DMS114 treated with DMSO at 0.1 percent for 48 hours (cell line): Measurements from ENCODE around the gene OSBPL3.

Source experiments
- DNase-seq: peaks from one replicate; lab custom pipeline; 2025; ENCODE audit not compliant: unreplicated experiment; lab: John Stamatoyannopoulos, UW

OSBPL3 gene

DNA sequence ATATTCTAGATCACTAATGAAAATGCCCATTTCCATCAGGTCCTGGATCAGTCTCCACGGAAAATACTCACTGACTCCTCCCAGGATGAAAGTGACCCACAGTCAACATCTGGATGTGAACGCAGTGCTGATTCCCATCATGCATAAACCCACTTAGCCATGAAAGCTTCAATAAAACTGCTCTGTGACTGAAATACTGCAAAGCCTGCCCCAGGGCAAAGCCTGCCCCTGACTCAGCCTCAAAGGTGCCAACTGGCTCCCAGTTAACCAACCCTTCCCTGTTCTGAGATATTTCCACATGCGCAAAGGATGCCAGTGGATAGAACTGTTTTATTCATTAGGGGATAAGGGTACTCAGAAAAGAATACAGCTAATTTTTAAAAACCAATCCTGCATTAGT lies 24.0 kb downstream of the OSBPL3 start:
- DNase-seq: no peak

DNA sequence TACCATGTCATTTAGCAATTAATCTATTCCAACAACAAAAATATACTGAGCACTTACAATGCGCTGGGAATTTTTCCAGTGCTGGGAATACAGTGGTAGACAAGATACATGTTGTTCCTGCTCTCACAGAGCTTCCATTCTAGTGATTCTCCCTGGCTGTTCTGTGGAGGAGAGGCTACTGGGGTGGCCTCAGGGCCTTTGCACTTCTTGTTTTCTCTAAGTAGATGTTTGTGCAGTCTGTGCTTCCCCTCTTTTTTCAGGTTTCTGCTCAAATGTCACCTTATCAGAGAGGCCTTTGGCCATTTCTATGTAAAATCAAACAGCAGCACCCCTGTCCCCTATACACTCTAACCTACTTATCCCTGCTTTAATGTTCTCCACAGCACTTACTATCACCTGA lies 24.7 kb downstream of the OSBPL3 start:
- DNase-seq: no peak

DNA sequence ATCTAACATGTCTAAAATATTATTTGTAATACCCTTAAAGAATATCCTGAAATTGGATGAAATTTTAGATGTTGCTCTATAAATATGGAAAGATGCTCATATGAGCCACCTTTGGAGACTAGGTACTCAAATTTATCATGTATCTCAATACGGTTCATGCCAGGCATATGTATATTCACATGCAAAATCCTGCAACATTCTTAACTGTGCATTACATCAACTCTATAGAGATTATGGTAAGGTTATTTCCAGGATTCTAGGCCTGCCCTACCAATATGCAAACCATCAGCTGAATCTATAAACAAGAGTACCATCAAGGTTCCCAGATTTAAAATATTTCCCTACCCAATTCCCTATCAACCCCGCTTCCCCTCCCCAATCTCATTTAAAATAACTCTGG lies 27.5 kb downstream of the OSBPL3 start:
- no peak for DNase-seq

DNA sequence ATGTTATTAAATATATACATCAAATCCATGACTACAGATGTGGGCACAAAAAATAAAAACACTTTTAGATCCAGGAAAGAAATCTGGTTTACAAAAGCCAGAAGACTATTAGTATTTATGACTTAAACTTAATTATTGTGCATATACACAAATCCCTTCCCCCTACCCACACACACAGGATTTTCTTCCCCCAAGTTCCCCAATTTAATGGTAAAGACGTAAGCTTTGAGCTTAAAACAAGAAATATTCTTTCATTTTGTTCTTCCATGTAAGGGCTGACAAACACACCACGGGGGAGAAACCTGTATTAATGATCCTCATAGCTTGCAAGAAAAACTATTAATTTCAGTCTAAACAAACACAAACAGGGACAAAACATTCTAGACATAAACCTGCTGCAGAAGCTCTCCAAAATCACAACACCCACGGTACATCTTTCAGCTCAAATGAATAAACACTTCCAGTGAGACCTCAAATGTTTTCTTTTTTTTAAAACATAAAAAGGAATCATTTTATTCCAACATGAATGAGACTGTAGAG lies 28.5 kb downstream of the OSBPL3 start:
- DNase-seq: no peak

DNA sequence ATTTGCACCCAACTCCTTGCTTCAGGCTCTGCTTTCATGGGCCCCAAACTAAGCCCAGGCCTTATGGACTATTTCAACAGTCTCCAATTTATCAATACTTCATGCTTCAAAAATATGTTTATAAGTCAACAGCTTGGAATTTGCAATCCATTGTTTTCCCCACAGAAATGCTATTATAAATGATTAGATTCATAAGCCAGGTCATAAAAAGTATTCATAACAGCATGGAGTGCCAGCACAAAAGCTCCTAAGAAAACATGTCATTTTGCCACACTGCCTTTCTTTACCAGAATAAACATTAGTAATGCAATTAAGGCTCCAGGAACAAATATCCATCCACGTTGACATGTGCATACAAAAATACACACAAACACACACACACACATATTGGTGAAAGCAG lies 30.1 kb downstream of the OSBPL3 start:
- no peak for DNase-seq

DNA sequence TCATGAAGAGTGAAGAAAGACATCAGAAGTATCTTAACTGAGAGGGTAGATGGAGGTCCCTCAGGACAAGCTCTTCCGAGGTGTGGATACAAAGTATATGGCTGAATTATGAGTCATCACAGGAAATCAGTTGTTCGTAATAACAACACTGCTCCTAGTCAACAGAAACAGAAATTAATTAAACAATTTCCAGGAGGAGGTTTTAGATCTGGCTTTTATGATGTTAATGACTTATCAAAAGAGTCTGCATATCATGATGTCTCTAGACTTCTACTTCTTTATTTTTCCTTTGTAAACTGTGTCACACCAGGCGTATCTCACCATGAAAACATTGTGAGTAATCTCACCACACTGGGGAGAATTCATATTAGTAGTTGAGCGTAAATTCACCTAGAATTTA lies 31.2 kb downstream of the OSBPL3 start:
- no peak for DNase-seq

DNA sequence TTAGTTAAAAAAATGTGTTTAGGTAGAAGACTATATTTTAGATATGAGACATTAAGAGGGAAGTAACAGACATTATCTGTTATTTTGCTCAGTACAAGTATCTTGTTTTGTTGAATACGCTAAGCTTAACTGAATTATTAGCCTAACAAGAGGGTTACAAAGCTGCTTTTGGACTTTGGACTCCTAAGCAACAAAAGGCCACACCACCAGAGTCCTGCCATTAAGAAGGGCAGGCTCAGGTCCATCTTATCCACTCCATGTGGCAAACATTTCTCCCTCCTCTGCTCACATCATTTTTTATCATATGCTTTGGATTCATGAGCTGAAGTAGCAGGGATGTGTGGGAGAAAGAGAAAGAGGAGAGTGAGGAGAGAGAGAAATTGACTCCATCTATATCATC lies 33.5 kb downstream of the OSBPL3 start:
- DNase-seq: no peak

DNA sequence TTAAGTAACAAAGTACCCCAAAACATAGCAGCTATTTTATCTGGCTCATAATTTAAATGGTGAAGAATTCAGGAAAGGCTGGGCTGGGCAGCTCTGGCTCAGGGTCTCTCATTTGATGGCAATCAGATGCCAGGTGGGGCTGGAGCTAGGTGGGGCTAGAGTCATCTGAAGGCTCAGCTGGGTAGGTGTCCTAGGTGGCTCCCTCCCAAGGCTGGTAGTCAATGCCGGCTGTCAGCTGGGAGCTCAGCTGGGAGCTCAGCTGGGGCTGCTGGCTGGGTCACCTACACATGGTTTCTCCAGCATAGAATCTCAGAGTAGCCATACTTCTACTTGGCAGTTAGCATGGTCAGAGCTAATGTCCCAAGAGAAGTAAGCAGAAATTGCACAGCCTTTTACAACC lies 34.1 kb downstream of the OSBPL3 start:
- DNase-seq: no peak

DNA sequence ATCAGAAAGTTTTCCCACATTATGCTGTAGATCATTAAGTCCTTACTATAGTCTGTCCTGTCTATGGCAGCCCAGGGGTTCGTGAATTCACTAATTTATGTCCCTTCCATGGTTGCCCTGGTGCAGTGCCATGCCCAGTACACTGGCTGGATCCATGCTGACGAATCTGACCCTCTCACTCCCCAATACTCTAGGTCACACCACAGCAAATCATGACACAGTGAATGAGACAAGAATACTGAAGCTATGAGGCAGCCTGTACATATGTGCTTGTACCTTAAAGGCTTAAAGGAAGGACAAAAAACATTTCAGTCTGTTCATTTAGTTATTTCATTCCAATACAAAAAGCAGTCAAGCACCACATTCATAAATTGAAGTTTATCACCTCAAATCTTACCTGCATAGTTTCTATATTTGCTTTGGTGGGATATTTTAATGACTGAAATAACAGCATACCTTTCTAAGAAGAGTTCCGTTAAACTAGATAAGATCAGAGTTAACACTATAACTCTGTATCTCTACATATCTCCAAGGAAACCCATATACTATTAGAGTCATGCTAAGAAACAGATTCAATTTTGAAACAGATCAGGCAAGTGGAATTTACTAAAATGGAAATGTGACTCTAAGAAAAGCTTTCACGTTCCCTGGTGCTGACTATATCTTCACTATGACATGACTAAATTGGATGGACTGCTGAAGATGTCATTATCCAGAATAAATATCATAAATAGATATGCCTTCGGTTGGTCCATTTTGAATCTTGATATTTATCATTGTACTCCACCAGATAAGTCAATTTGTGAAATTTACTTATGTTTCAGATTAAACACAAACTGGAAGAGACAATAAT lies 36.7 kb downstream of the OSBPL3 start:
- DNase-seq: no peak

DNA sequence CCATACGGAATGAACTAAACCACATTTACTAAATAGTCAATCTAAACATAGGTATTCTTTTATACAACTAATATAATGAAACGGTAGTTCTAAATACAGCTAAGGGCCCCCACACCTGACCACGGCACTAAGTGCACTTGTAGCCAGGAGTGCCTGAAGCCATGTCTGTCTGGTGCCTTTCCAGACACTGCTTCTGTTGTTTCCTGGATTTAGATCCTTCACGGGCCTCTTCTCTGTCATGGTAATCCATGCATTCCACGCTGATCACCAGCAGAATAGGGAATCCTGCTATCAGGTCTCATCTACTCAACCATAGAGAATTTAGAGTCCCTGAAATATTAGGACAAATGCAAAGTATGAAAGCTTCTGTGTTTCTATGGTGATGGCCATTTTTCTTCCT lies 37.8 kb downstream of the OSBPL3 start:
- DNase-seq: no peak

DNA sequence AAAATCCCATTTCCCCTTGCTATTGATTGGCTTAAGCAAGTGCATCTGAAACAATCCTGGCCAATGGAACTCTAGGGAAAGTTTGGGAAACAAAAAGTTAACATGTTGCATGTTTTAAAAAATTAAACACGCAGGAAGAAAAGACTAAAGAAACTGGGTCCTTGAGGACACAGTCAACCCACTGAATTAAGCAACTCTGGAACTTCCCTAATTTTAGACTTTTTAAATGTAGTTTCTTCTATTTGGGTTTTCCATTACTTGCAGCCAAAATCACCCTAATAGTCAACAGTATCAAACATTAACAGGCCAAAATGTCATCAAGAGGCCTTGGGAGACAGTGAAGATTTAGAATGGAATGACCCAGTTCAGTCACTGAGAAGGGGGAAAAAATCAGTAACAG lies 40.6 kb downstream of the OSBPL3 start:
- no peak for DNase-seq

DNA sequence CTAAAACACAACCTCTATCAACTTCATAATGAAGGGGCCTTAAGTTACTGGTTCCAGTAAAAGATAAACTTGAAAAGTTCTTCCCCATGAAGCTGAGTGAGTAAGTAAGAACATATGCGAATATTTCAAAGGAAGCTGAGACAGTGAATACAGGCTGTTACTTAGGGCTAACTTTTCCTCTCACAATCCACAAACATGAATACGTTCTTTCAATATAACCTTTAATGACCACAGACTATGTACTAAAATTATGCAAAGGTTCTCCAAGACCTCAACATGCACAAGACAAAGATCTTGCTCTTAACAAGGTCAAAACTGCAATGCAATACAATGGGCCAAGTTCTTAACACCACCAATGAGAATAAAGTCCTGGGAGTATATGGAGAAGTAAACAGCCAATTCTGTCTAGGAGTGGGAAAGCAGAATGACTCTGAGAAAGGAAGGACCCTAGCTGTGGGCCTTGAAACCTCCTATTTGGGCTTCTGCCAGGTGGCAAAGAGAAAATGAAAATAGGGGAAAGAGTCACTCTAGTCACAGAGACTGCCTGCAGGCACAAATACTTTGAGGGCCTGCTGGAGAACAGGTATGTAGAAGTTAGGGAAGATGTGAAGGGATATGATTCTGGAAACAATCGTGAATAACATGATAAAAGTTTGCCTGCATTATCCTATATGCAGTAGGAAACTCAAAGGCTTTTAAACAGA lies 43.7 kb downstream of the OSBPL3 start:
- no peak for DNase-seq

DNA sequence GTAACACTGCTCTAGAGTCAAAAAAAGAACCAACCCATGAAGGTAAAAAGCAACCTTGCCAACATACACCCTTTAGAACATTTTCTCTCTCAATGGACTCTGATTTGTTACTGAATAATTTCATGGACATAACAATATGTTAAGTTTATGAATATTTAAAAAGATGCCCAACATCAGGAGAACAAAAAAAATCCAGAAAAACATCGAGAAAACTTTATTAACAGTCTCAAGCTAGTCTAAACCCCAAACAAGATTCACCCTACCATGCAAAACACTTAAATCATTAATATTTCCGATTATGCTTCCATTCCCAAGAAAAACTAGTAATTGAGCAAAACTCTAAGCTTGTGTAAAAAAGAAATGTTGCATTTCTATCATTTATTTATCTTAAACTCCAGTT lies 46.7 kb downstream of the OSBPL3 start:
- no peak for DNase-seq

DNA sequence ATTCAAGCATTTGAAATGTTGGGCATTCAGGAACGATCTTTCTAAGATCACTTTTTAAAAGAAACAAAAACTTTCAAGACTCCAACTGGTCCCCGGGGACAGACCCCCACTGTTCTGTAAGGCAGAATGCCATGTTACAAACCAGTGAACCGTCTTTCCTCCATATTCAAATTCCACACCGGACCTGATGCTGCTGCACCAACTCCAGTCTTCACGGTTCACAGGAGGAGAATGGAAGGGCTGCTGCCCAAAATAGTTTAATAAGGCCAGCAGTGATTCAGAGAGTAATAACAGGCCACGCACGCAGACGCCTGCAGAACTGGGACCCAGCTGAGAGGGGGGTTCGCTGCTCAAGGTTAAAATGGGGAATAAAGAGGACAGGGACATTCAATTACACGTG lies 47.2 kb downstream of the OSBPL3 start:
- no peak for DNase-seq

DNA sequence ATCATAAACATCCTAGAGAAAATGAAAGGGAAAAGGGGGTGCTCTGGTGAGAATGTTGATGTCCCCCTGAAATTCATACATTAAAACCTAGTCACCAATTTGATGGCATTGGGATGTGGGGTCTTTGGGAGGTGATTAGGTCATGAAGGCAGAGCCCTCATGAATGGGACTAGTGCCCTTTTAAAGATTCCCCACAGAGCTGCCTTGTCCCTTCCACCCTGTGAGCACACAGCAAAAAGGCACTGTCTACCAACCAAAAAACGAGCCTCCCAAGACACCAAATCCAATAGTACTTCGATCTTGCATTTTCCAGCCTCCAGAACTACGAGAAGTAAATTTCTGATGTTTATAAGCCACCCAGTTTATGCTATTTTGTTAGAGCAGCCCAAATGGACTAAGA lies 47.6 kb downstream of the OSBPL3 start:
- no peak for DNase-seq

DNA sequence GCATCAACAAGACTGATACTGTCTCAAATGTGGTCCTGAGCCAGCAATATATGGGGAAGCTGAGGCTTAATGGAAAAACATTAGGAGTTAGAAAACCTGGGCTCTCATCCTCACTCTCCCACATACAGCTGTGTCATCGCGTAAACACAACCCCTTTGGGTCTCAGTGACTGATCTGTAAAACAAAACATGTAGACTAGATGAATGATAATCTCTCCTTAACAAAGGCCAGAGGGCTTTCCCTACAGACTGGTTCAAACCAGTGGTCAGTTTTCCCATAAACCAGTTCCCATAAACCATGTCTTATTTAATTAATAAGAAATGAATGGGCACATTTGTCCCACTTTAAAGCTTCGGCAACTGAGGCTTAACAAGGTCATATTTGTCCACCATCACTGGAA lies 48.1 kb downstream of the OSBPL3 start:
- DNase-seq: no peak

DNA sequence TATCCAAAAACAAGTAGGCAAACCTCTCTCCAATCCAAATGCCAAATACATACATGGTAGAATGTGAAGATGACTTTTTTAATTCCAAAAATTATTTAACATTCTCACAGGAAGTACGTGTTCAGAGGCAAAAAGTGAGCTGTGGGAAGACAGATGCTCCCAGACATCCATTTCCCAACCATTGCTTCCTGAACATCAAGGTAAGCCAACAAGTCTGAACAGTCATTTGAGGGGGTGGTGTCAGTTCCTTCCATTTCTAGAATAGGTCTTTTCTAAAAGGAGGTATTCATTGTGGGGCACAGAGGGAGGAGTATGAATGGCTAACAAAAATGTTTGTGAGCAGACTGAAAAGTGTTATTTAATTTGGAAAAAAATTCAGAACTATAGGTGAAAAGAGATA lies 49.1 kb downstream of the OSBPL3 start:
- DNase-seq: no peak

DNA sequence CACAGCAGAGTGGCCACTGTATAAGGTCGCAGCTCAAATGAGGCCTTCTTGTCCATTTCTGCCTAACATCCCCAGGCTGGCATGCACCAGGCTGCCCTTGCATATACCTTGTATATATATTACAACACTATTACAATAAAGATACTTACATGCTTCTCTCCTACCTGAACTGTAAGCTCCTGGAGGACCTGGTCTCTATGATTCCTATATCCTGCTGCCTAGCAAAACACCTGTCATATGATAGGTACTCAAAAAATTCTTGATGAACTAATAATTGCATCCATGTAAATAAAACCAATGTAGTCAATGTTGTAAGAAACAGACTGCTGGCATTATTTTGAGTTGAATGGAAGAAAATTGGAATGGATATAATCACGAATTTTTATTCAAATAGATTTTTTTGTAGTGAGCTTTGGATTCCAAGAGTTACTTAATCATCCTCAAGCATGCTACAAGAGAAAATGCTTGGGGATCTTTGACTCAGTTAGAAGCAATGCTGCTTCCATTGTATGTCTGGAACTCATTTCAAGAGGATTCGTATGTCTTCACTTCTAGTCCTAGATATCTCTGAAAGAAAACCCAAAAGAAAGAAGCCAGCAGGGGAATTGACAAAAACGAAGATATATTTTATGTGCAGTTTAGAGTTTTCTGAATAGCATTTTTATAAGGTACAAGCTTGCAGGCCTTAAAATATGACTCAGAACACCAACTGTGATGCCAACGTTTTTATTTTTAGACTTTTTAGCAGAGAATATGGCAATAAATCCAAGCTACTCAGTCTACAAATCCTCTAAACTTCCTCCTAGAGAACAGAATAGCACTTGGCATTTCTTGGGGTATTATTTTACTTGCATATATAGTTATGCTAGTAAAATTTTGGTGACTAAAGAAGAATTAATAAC lies 53.1 kb downstream of the OSBPL3 start:
- no peak for DNase-seq

DNA sequence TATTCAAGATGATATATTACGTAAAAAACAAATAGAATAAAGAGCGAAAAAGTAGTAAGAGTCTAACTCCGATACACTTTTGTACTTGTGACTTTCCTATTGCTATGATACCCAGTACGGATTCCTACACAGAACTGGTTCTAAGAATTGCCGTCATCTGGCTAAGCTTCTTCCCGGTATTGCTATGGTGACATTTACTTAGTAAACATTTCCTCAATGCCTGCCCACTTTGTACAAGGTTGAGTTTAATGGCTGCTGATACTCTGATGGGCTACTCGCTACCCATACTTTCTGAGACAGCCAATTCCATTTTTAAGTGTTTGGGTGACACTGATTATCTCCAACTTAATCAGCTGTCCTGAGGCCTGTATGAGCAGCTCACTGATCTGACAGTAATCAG lies 55.6 kb downstream of the OSBPL3 start:
- DNase-seq: no peak

DNA sequence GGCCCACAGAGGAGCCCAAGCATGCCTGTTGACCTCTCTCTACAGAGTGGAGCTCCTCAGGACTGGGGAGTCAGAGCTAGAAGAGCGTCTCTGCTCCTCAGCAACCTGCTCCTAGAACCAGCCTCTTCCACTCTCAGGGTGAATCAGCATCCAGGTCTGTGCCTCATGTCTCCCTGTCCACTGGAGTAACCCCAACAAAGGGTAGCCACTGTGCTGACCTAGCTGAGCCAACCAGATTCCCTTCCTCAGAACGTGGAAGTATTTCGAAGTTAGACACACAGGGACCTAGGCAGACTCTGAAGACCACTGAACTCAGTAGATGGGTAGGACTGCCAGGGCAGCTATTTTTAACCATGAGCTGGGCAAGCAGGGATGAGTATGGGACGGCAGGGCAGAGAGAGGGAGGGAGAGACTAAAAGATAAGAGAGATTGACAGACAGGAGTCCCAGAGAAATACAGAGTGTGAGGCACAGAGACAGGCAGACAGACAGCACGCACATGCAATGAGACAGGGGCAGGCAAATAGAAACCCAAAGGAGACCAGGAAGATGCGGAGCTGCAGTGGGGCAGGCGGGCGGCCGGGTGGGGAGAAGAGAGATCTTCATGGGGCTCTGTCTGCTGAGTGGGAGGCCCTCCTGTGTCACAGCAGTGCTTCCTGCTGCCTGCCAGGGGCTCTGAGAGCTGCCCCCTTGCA lies 56.7 kb downstream of the OSBPL3 start:
- no peak for DNase-seq
